ENCODE data around the gene NYAP2.

Gene NYAP2

GRCh38 chr2:225569995-225570394, 170.5 kb downstream of the NYAP2 start:
- no peak for DNase-seq

- no peak for DNase-seq
Measured at GRCh38 chr2:225573603-225574002, 174.1 kb downstream of the NYAP2 start.

- no peak for DNase-seq
Measured at GRCh38 chr2:225574582-225575138, 175.2 kb downstream of the NYAP2 start.

GRCh38 chr2:225581135-225581534, 181.6 kb downstream of the NYAP2 start:
- DNase-seq, result no peak

- DNase-seq, result no peak
Measured at GRCh38 chr2:225581906-225582305, 182.4 kb downstream of the NYAP2 start.

- no peak for DNase-seq
Measured at GRCh38 chr2:225582355-225583116, 183.0 kb downstream of the NYAP2 start.

GRCh38 chr2:225584796-225585195, 185.3 kb downstream of the NYAP2 start:
- DNase-seq, result no peak

- DNase-seq, result no peak
Measured at GRCh38 chr2:225590932-225591331, 191.4 kb downstream of the NYAP2 start.

GRCh38 chr2:225597911-225598310, 198.4 kb downstream of the NYAP2 start:
- no peak for DNase-seq

- no peak for DNase-seq
Measured at GRCh38 chr2:225598426-225598825, 198.9 kb downstream of the NYAP2 start.

GRCh38 chr2:225598897-225599296, 199.4 kb downstream of the NYAP2 start:
- DNase-seq, result no peak

- DNase-seq, result no peak
Measured at GRCh38 chr2:225599856-225600255, 200.3 kb downstream of the NYAP2 start.

GRCh38 chr2:225600444-225600843, 200.9 kb downstream of the NYAP2 start:
- DNase-seq, result no peak

- DNase-seq, result no peak
Measured at GRCh38 chr2:225600865-225601264, 201.4 kb downstream of the NYAP2 start.

GRCh38 chr2:225602205-225602604, 202.7 kb downstream of the NYAP2 start:
- no peak for DNase-seq

GRCh38 chr2:225608136-225608535, 208.6 kb downstream of the NYAP2 start:
- DNase-seq, result no peak

- no peak for DNase-seq
Measured at GRCh38 chr2:225612636-225613035, 213.1 kb downstream of the NYAP2 start.

- DNase-seq, result no peak
Measured at GRCh38 chr2:225614915-225615314, 215.4 kb downstream of the NYAP2 start.

- no peak for DNase-seq
Measured at GRCh38 chr2:225615514-225615913, 216.0 kb downstream of the NYAP2 start.

- no peak for DNase-seq
Measured at GRCh38 chr2:225616372-225616771, 216.9 kb downstream of the NYAP2 start.

- DNase-seq, result no peak
Measured at GRCh38 chr2:225616848-225617247, 217.3 kb downstream of the NYAP2 start.

- DNase-seq, result no peak
Measured at GRCh38 chr2:225620227-225620626, 220.7 kb downstream of the NYAP2 start.

GRCh38 chr2:225630824-225631533, 231.5 kb downstream of the NYAP2 start:
- no peak for DNase-seq

GRCh38 chr2:225632351-225632750, 232.8 kb downstream of the NYAP2 start:
- no peak for DNase-seq
